Measurements from ENCODE around the gene MAPK12.

DNA sequence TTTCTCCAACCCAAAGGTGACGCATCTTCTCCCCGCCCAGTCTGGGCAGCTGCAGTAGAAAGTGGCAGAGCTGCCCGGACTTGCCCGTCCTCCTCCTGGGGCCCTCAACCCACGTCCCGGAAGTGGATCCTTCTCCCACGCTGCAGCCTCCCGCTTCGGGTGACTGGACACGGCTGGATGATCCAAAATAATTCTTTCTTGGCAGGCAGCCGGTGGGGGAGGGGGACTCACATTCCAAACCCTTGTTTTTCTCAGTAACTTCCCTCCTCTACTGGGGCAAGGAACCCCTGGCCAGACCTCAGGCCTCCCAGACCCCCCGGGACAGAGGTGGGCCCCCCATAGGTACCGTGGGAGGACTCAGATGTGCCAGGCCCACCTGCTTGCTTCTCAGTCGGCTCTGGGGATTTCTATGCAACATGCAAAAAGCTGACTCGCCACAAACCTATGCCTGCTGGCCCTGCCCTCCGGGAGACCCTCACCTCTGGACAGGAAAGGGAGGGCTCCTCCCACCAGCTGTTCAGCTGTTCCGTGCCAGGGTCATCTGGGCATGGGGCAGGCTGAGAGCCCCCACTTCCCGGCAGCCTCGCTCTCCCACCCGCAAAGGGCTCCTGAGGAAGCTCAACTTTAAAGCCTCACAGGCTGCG lies 44.6 kb upstream of the MAPK12 start:
- TF ChIP-seq, protein P1, sequence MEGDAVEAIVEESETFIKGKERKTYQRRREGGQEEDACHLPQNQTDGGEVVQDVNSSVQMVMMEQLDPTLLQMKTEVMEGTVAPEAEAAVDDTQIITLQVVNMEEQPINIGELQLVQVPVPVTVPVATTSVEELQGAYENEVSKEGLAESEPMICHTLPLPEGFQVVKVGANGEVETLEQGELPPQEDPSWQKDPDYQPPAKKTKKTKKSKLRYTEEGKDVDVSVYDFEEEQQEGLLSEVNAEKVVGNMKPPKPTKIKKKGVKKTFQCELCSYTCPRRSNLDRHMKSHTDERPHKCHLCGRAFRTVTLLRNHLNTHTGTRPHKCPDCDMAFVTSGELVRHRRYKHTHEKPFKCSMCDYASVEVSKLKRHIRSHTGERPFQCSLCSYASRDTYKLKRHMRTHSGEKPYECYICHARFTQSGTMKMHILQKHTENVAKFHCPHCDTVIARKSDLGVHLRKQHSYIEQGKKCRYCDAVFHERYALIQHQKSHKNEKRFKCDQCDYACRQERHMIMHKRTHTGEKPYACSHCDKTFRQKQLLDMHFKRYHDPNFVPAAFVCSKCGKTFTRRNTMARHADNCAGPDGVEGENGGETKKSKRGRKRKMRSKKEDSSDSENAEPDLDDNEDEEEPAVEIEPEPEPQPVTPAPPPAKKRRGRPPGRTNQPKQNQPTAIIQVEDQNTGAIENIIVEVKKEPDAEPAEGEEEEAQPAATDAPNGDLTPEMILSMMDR (conservative IDR thresholded peaks at IDR 0.05; ENCODE audit: low read depth, low read length), result no peak
- peak; percentile 28 for TF ChIP-seq RAD21 (IDR thresholded peaks at IDR 0.05; ENCODE audit: low read length)
- TF ChIP-seq CEBPB (IDR thresholded peaks at IDR 0.05; ENCODE audit: low read depth, low read length), result no peak
- TF ChIP-seq MAFK (IDR thresholded peaks at IDR 0.05; ENCODE audit: low read depth, low read length), result peak; percentile 63; the same call in 1 of the 2 replicates
